BJ (cell line): ENCODE data around the gene OPRL1. TPM values are rescaled to one million over a fixed set of nuclear protein-coding genes. Genes with fewer than 3 reads are reported as not detected.
A peak's percentile ranks its signal among the peaks of the same experiment; 100 is the strongest.

Experiments used
- CTCF ChIA-PET: fragments of 350-600 bp; formaldehyde crosslinking; extraction: SDS; loops from one replicate; lab custom pipeline; 2021; ENCODE audit warnings: antibody characterized with exemption, inconsistent platforms; lab: Yijun Ruan, JAX
- POLR2A ChIA-PET: fragments of 300-600 bp; sonication (Branson Sonifier 250); formaldehyde crosslinking; extraction: SDS; loops from one replicate; lab custom pipeline; 2021; ENCODE audit warnings: antibody characterized with exemption; lab: Charles Lee
- DNase-seq: peaks from one replicate; pipeline ENCODE4 v3.0.0-alpha.2; 2011; ENCODE audit warnings: low read depth
- H3K27me3 ChIP-seq: 2 replicates; pipeline ENCODE4 v1.6.0; 2011; ENCODE audit warnings: low read length; ENCODE audit not compliant: control insufficient read depth, insufficient read depth
- H3K36me3 ChIP-seq: 2 replicates; pipeline ENCODE4 v1.5.1; 2011; ENCODE audit warnings: low read length; ENCODE audit not compliant: control insufficient read depth, insufficient read depth
- H3K4me3 ChIP-seq: 2 replicates; pipeline ENCODE4 v1.5.1; 2011; ENCODE audit warnings: low read depth, mild to moderate bottlenecking, control low read depth, low read length
- CTCF ChIP-seq: IDR thresholded peaks from 2 replicates; pipeline ENCODE4 v1.5.1; 2011; ENCODE audit warnings: low read depth, mild to moderate bottlenecking, control low read depth, inconsistent platforms, low read length, moderate library complexity; ENCODE audit not compliant: insufficient read depth
- polyA plus RNA-seq: library from polyadenylated mRNA; depleted of rRNA; stranded (reverse); fragments of >200 nt; gene quantifications from 2 replicates; pipeline ENCODE4 v1.2.3, GENCODE V29; 2011

The OPRL1 gene
- polyA plus RNA-seq, 1 experiment: 0.97 TPM

DNA sequence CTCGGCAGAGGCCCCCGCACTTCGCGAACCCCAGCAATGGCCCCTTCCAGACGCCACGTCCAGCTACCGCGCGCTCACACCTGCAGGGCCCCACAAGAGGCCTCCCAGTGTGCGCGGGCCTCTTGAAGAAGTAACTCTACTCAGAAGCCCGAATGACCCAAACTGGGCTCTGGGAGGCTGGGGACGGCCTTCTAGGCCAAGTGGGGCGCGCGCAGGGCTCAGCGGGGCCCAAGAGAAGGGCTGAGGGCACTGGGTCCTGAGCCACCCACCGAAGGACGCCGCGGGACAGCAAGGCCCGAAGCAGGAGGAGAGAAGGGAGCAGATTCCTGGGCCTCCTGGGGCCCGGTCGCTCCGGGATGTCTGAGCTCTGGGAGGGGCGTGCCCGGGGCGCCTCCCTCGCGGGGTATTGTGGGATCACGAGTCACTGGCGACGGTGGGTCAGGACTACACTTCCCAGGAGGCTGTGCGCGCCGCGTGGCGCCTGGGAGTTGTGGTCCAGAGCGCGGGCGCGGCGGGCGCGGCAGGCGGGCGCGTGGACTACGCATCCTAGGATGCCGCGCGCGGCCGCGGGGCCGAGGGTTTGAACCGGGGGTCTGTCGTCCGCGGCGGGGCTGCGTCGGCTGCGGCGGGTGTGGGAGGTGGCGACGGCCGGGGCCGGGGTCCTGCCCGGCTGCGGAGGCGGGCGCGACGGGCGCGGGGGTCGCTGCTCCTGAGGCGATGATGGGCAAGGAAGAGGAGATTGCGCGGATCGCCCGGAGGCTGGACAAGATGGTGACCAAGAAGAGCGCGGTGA lies 17.1 kb upstream of the OPRL1 start, which contains the start of gene TCEA2:
Gene TCEA2, plus strand, starts transcription at position 603 of the 793 bp plus-strand sequence. Its CDS starts 115 bp downstream, at position 718.
- DNase-seq: peak; percentile 60
- Histone ChIP-seq H3K36me3 (no peaks in the 10 kb centered on the region), H3K4me3 (peak within 1 kb of the TSS; percentile 83), H3K27me3 (no peaks in the 10 kb centered on the region)
- POLR2A ChIA-PET: no interaction called here
- CTCF ChIA-PET: interaction anchor here (1.0 to 2.7 kb wide), 4 partner anchors 9 to 82 kb away, joined by 3 to 21 read pairs (median 4); partner anchors contain the start of gene OPRL1
- no peak for TF ChIP-seq CTCF

DNA sequence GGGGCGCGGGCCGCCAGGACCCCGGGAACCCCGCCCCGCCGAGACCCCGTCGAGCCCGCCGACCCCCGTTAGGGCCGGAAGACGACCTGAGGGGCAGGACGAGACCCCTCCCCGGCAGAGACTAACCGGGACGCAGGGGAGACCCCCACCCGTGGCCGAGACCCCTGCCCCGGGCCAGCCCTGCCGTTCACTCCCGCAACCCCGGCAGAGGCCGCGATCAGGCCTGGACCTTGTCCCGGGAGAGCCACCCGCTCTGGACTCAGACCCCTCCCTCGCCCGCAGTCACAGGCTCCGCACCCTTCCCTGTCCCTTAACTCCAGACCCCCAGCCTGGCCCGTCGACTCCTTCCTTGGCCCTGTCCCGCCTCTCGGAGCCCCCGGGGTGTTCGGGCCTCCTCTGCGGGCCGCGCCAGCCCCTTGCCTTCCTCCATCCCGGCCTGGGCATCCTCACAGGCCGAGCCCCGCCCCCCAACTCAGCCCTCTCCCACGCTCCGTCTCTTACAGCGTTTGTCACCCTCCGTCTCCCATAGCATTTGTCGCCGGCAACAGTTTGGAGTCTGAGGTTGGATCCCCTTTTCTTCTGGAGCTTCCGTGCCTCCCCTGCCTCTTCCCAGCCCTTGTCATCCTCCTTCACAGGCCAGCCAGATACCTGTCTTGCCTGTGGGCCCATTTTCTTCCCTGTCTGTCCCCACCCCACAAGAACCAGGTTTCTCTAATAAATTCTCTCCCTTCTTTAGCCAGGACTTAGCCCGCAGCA lies 16.3 kb upstream of the OPRL1 start:
- H3K4me3 ChIP-seq: peak overlapping the region; percentile 83
- no peak for DNase-seq
- no peaks in the 10 kb centered on the region for H3K36me3 ChIP-seq
- CTCF ChIA-PET: interaction anchor here (1.0 to 2.7 kb wide), 4 partner anchors 10 to 57 kb away, joined by 3 to 21 read pairs (median 6); partner anchors contain the start of gene OPRL1
- no peaks in the 10 kb centered on the region for H3K27me3 ChIP-seq
- no peak for TF ChIP-seq CTCF
- POLR2A ChIA-PET: no interaction called here

DNA sequence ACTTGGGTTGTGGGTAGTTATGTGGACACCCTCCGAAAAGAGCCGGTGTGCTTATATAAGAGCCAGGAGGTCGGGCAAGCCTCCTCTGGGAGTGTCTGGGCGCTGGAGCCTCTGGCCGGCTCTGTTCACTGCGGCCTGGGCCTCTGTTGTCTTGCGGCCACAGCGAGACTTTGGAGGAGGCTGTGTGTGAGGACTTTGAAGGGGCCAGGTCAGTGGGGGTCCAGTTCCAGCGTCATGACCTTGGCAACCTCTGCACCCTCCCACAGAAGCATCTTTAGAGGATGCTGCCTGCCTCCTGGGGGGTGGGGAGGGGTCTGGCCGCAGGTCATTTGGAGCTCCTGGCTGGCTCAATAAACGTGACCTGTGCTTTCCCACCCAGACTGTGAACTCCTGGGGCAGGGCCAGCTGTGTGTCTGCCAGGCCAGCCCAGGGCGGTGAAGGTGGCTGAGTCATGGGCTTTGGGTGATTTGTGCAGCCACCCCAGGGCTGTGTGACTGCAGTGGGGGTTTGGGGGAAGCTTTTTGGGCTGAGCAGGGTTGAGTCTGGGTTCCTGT lies 15.7 kb upstream of the OPRL1 start:
- no peaks in the 10 kb centered on the region for H3K36me3 ChIP-seq
- CTCF ChIA-PET: interaction anchor here (1.9 kb wide), 1 partner anchor 56 kb away, joined by 6 read pairs; no protein-coding TSS in a partner anchor
- TF ChIP-seq CTCF: no peak
- peak; percentile 10 for DNase-seq
- POLR2A ChIA-PET: no interaction called here
- H3K4me3 ChIP-seq: peak overlapping the region; percentile 83
- no peaks in the 10 kb centered on the region for H3K27me3 ChIP-seq

DNA sequence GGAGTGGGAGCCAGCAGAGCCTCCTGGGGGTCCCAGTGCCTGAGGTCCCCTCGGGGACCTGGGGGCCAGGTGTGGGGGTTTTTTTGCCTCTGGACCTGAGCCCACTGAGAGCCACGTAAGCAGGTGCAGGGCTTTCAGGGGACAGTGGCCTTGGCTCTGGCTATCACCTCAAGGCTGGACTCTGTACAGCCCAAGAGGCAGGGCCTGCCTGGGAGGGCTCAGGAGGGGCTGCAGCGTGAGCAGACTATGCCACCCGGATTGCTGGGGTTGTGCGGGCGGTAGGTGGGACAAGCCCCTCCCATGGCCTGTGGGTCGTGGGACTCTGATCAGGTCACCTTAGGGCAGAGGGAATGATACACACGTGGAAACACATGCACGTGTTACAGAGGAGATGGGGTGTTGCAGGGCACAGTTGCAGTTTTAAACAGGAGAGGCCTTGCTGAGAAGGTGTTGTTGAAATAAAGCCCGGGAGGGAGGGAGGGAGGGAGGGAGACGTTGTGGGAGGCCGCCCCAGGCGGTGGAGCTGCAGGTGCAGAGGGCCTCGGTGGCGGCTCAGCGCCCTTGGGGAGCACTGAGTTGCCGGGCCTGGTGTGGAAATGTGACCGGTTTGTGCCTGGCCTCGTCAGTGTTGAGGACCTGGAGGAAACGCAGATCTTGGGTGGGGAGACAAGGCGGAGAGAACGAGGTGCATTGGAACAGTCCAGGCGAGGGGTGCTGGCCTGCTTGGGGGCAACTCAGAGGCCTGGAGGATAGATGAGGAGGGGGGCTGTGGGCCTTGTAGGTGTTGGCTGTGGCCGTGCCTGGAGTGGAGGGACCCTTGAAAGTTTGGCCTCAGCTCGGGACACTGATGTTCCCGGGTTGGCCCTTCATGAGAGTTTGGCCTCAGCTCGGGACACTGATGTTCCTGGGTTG lies 14.6 kb upstream of the OPRL1 start:
- no peak for DNase-seq
- Histone ChIP-seq H3K27me3 (no peaks in the 10 kb centered on the region), H3K4me3 (no peak overlapping the region), H3K36me3 (no peaks in the 10 kb centered on the region)
- ChIA-PET POLR2A (no interaction called here), CTCF (interaction anchor here (0.9 to 1.9 kb wide), 6 partner anchors 18 to 88 kb away, joined by 3 to 6 read pairs (median 4); partner anchors contain the start of gene PRPF6)
- no peak for TF ChIP-seq CTCF
